H1 (cell line): ENCODE measurements around the gene RAB3A. TPM values are rescaled to one million over a fixed set of nuclear protein-coding genes. Genes with fewer than 3 reads are reported as not detected.

Source experiments
- ASH2L ChIP-seq: fragments of 200-600, 300-600 bp; sonication (generic); IDR thresholded peaks from one replicate; pipeline ENCODE4 v1.7.1; 2017; ENCODE audit warnings: low read length
- ATF3 ChIP-seq: IDR thresholded peaks from 2 replicates; pipeline ENCODE4 v1.6.1; 2011; ENCODE audit warnings: low read depth, mild to moderate bottlenecking, low read length; ENCODE audit not compliant: insufficient read depth
- BACH1 ChIP-seq: IDR thresholded peaks from 2 replicates; pipeline ENCODE4 v1.6.1; 2012; ENCODE audit warnings: low read length, improper control_type of control experiment
- BRCA1 ChIP-seq: IDR thresholded peaks from 2 replicates; pipeline ENCODE4 v1.6.1; 2012; ENCODE audit warnings: low read depth, low read length, improper control_type of control experiment
- CHD1 ChIP-seq: IDR thresholded peaks from 2 replicates; pipeline ENCODE4 v1.6.1; 2012; ENCODE audit warnings: low read depth, low read length, improper control_type of control experiment
- CHD2 ChIP-seq: IDR thresholded peaks from 2 replicates; pipeline ENCODE4 v1.6.1; 2012; ENCODE audit warnings: low read length, improper control_type of control experiment
- CREB1 ChIP-seq: IDR thresholded peaks from 2 replicates; pipeline ENCODE4 v1.6.1; 2012; ENCODE audit warnings: inconsistent platforms
- CTBP2 ChIP-seq: IDR thresholded peaks from 2 replicates; pipeline ENCODE4 v1.7.0; 2011; ENCODE audit warnings: borderline replicate concordance, mild to moderate bottlenecking, moderate library complexity, mixed read lengths, low read length; ENCODE audit not compliant: insufficient read depth, insufficient read length
- E2F6 ChIP-seq: IDR thresholded peaks from 2 replicates; pipeline ENCODE4 v1.6.1; 2012; ENCODE audit warnings: inconsistent platforms
- GABPA ChIP-seq: IDR thresholded peaks from 2 replicates; pipeline ENCODE4 v1.6.1; 2011; ENCODE audit warnings: mild to moderate bottlenecking, low read length, moderate library complexity, borderline replicate concordance; ENCODE audit not compliant: insufficient read depth
- GTF2F1 ChIP-seq: IDR thresholded peaks from 2 replicates; pipeline ENCODE4 v1.6.1; 2012; ENCODE audit warnings: low read depth, low read length, improper control_type of control experiment, borderline replicate concordance
- HDAC2 ChIP-seq, 2 experiments: fragments of 300-600 bp in 1 of 2; sonication (generic) in 1 of 2; IDR thresholded peaks; 2 replicates each; pipeline ENCODE4 v1.6.1; 2011 to 2012; ENCODE audit warnings: low read depth in 2 of 2, low read length in 2 of 2, mild to moderate bottlenecking in 2 of 2, moderate library complexity in 2 of 2, borderline replicate concordance in 1 of 2, inconsistent platforms in 1 of 2
- NRF1 ChIP-seq: IDR thresholded peaks from 2 replicates; pipeline ENCODE4 v1.6.1; 2011; ENCODE audit warnings: mild to moderate bottlenecking, low read depth, low read length, improper control_type of control experiment
- PHF8 ChIP-seq: fragments of 200-600 bp; sonication (generic); conservative IDR thresholded peaks from 2 replicates; pipeline ENCODE4 v1.7.1; 2012; ENCODE audit warnings: low read depth, mild to moderate bottlenecking, inconsistent platforms, low read length, moderate library complexity
- RFX5 ChIP-seq: IDR thresholded peaks from 2 replicates; pipeline ENCODE4 v1.6.1; 2011; ENCODE audit warnings: low read depth, low read length, improper control_type of control experiment, borderline replicate concordance
- RNF2 ChIP-seq: fragments of 200-900, 300-1000 bp; sonication (generic); IDR thresholded peaks from 2 replicates; pipeline ENCODE4 v1.7.1; 2016; ENCODE audit warnings: borderline replicate concordance, low read depth, mild to moderate bottlenecking, antibody characterized with exemption, low read length; ENCODE audit not compliant: poor library complexity, severe bottlenecking; ENCODE audit errors: missing control alignments
- SAP30 ChIP-seq: fragments of 300-600 bp; sonication (generic); IDR thresholded peaks from 2 replicates; pipeline ENCODE4 v1.7.1; 2012; ENCODE audit warnings: low read length, moderate library complexity, mild to moderate bottlenecking, inconsistent platforms; ENCODE audit not compliant: insufficient read depth, insufficient replicate concordance
- SIN3A ChIP-seq, 2 experiments: IDR thresholded peaks in 1 of 2; conservative IDR thresholded peaks in 1 of 2; 2 replicates each; pipeline ENCODE4 v1.6.1; 2011 to 2012; ENCODE audit warnings: low read length in 2 of 2, improper control_type of control experiment in 1 of 2, low read depth in 1 of 2, mild to moderate bottlenecking in 1 of 2
- SP1 ChIP-seq: IDR thresholded peaks from 2 replicates; pipeline ENCODE4 v1.6.1; 2011; ENCODE audit warnings: low read depth, low read length
- SP2 ChIP-seq: IDR thresholded peaks from 2 replicates; pipeline ENCODE4 v1.6.1; 2012; ENCODE audit warnings: mild to moderate bottlenecking, low read length, inconsistent platforms
- SP4 ChIP-seq: IDR thresholded peaks from 2 replicates; pipeline ENCODE4 v1.6.1; 2012; ENCODE audit warnings: low read length, inconsistent platforms
- SRF ChIP-seq: IDR thresholded peaks from 2 replicates; pipeline ENCODE4 v1.6.1; 2011; ENCODE audit warnings: mild to moderate bottlenecking, low read depth, low read length, moderate library complexity
- SUZ12 ChIP-seq: fragments of 200-600 bp; sonication (generic); IDR thresholded peaks from 2 replicates; pipeline ENCODE4 v1.6.1; 2012; ENCODE audit warnings: mild to moderate bottlenecking, inconsistent platforms, low read length, moderate library complexity, mixed read lengths
- TAF7 ChIP-seq: optimal IDR thresholded peaks from 2 replicates; pipeline ENCODE3; 2011; ENCODE audit warnings: low read depth, mild to moderate bottlenecking, inconsistent platforms, low read length, moderate library complexity, borderline replicate concordance
- polyA plus RNA-seq, 7 experiments: library from polyadenylated mRNA; depleted of rRNA in 3 of 7; stranded (reverse) in 5 of 7; unstranded in 2 of 7; fragments of >200 nt in 5 of 7; fragments of 200-250 nt in 2 of 7; gene quantifications; 1 replicate in 5 of 7; 2 replicates in 1 of 7; 4 replicates in 1 of 7; pipeline versions ENCODE4 v1.2.1 to v1.2.3, GENCODE V29; 2011 to 2013; ENCODE audit warnings: missing spikeins in 2 of 7, mixed read lengths in 2 of 7
- total RNA-seq: library from RNA; stranded (reverse); fragmentation: NEBNext Ultra II Directional; extraction: Animal tissue kit (Norgen Biotek cat#: 25700); gene quantifications from 2 replicates; pipeline ENCODE4 v1.2.1, GENCODE V29; 2021

RAB3A gene
- total and polyA plus RNA-seq, 2 of the 8 experiments (the other 6 are each of a cell fraction or from before 2014, with no cell fraction given) = 13.6 to 14.2 TPM

GRCh38 chr19:18239303-18239702, 35.5 kb upstream of the RAB3A start (continued):
- TF ChIP-seq CHD1 (no peak), PHF8 (no peak), BRCA1 (no peak), SIN3A (conservative IDR thresholded peaks at IDR 0.05 in 1 of 2, IDR thresholded peaks at IDR 0.05 in 1 of 2; ENCODE audit: low read depth in 1 of 2, low read length in 2 of 2) (peak; percentile 95 to 99), ASH2L (no peak), SP1 (no peak), SRF (no peak), RFX5 (no peak), BACH1 (no peak), SAP30 (peak; percentile 96), GABPA (no peak), HDAC2 (IDR thresholded peaks at IDR 0.05; ENCODE audit: borderline replicate concordance in 1 of 2, low read depth in 2 of 2, low read length in 2 of 2) (peak in 1 of 2 experiments; percentile 94; a peak in 2 of 4 replicates), GTF2F1 (no peak), TAF7 (no peak), CTBP2 (no peak), SP4 (no peak), SUZ12 (no peak), RNF2 (no peak), SP2 (no peak), ATF3 (no peak), CREB1 (peak; percentile 41; the same call in 1 of the 2 replicates), NRF1 (no peak), CHD2 (no peak), E2F6 (peak; percentile 39; the same call in 1 of the 2 replicates)
